Activated B cell treated with CpG ODN at 0.5 μM for 24 hours (primary cell): Measurements from ENCODE around the gene CCNK. TPM values are rescaled to one million over a fixed set of nuclear protein-coding genes. Genes with fewer than 3 reads are reported as not detected.

Source experiments
- ATAC-seq: fragments of 200-7000 bp; cut with Tn5 transposase; one replicate; pipeline ENCODE4 v1.10.0; 2021; ENCODE audit warnings: low read depth, mild to moderate bottlenecking, moderate library complexity
- CTCF ChIA-PET: fragments of 350-600 bp; sonication (Branson Sonifier 250); formaldehyde crosslinking; loops from one replicate; lab custom pipeline; 2021; ENCODE audit warnings: antibody characterized with exemption; lab: Charles Lee
- POLR2A ChIA-PET: fragments of 350-600 bp; sonication (Branson Sonifier 250); formaldehyde crosslinking; loops from one replicate; lab custom pipeline; 2021; ENCODE audit warnings: antibody characterized with exemption; lab: Charles Lee
- DNase-seq: peaks from one replicate; pipeline ENCODE4 v3.0.0; 2022
- H3K27ac Mint-ChIP-seq: one replicate; pipeline ENCODE4 v1.8.0; 2020; ENCODE audit warnings: mixed read lengths
- H3K27me3 Mint-ChIP-seq: one replicate; pipeline ENCODE4 v1.8.0; 2021; ENCODE audit warnings: mixed read lengths
- H3K36me3 Mint-ChIP-seq: one replicate; pipeline ENCODE4 v1.8.0; 2021; ENCODE audit warnings: low read depth, mixed read lengths
- H3K4me1 Mint-ChIP-seq: one replicate; pipeline ENCODE4 v1.8.0; 2021; ENCODE audit warnings: mixed read lengths
- H3K4me3 Mint-ChIP-seq: one replicate; pipeline ENCODE4 v1.8.0; 2020; ENCODE audit warnings: mild to moderate bottlenecking, mixed read lengths
- H3K9me3 Mint-ChIP-seq: one replicate; pipeline ENCODE4 v1.8.0; 2020; ENCODE audit warnings: mixed read lengths
- CTCF ChIP-seq: fragments of 200-600 bp; IDR thresholded peaks from one replicate; pipeline ENCODE4 v1.8.0; 2022; ENCODE audit warnings: antibody characterized with exemption, mild to moderate bottlenecking
- intact Hi-C: fragments of 100-400 bp; cut with micrococcal nuclease; formaldehyde crosslinking; loops from one replicate; pipeline ENCODE4 v1.15.1; 2024
- total RNA-seq: library from RNA; stranded (reverse); gene quantifications from 2 replicates; pipeline ENCODE4 v1.2.3, GENCODE V29; 2022

The CCNK gene
- total RNA-seq, 1 donor from 2014 or later = 79.2 TPM

DNA sequence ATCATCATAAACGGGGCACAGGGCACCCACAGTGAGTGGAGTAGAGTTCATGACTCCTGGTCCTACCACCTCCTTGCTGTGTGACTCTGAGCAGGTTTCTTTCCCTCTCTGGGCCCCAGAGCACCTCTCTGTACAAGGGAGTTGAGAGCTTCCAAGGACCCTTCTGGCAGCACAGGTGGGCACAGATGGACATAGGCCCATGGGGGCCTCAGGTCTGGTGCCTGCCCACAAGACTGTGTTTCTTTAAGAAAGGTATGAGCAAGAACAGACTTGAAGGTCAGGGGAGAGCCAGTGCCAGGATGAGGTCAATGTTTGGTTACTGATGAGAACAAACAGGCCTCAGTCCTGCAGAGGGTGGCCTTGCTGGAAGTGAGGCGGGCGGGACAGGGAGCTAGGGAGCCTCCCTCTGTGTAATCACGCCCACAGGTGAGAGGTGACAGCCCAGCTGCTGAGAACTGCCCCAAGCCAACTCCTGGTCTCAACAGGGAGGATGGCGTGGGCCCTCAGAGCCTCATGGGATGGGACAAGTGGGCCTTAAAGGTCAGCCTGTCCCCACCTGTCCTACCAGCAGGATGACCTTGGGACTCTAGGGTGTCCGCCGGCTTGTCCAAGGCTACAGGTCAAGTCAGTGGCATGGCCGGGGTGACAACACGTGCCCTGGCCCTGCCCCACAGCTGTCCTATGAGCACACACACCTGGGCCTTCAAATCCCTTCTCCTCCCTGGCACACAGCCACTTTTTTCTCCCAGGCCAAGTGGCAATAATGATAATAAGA is 73.7 kb downstream of the CCNK start:
- H3K9me3 Mint-ChIP-seq = peaks cover 2% of the 10 kb centered on the region
- DNase-seq = no peak
- no peak overlapping the region for H3K27ac Mint-ChIP-seq
- no peak overlapping the region for H3K4me3 Mint-ChIP-seq
- no peak for ATAC-seq
- H3K36me3 Mint-ChIP-seq = no peaks in the 10 kb centered on the region
- intact Hi-C loops = no loop called here
- TF ChIP-seq CTCF = no peak
- H3K27me3 Mint-ChIP-seq = no peaks in the 10 kb centered on the region
- ChIA-PET CTCF (no interaction called here), POLR2A (no interaction called here)
- no peaks in the 10 kb centered on the region for H3K4me1 Mint-ChIP-seq

- Mint-ChIP-seq H3K4me1 (no peaks in the 10 kb centered on the region), H3K4me3 (no peak overlapping the region), H3K27me3 (no peaks in the 10 kb centered on the region), H3K27ac (no peak overlapping the region), H3K9me3 (peaks cover 2% of the 10 kb centered on the region), H3K36me3 (no peaks in the 10 kb centered on the region)
- DNase-seq (no peak), ATAC-seq (no peak)
- ChIA-PET CTCF (no interaction called here), POLR2A (no interaction called here)
- intact Hi-C loops = no loop called here
- no peak for TF ChIP-seq CTCF
Observed at GRCh38 chr14:99556134-99556791, 75.1 kb downstream of the CCNK start.

GRCh38 chr14:99559286-99559990 is 78.2 kb downstream of the CCNK start:
- no peak for TF ChIP-seq CTCF
- ChIA-PET POLR2A (no interaction called here), CTCF (no interaction called here)
- Mint-ChIP-seq H3K4me1 (no peaks in the 10 kb centered on the region), H3K27ac (no peak overlapping the region), H3K9me3 (peaks cover 2% of the 10 kb centered on the region), H3K27me3 (peaks cover 1% of the 10 kb centered on the region), H3K36me3 (no peaks in the 10 kb centered on the region), H3K4me3 (no peak overlapping the region)
- intact Hi-C loops = no loop called here
- DNase-seq (no peak), ATAC-seq (no peak)

DNA sequence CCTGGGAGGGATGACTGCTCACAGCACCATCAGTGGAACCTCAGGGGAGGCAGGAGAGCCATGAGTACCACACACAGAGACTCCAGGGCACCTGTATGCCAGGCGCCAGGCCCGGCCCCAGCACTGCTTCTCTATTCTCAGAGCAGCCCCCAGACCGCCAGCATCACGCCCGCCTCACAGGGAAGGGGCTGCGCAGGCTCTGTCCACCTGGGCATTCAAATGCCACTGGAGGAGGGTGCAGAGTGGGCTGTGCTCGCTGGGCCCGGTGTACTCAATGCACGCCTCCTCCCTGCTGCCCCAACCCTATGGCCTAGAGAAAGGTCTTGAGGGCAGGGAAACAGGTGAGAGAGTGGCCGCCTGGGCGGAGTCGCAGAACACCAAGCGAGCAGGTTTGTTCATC is 79.2 kb downstream of the CCNK start:
- DNase-seq = no peak
- ChIA-PET POLR2A (no interaction called here), CTCF (no interaction called here)
- TF ChIP-seq CTCF = no peak
- peaks cover 1% of the 10 kb centered on the region for H3K27me3 Mint-ChIP-seq
- peaks cover 2% of the 10 kb centered on the region for H3K9me3 Mint-ChIP-seq
- intact Hi-C loops = loop anchor here (10.0 kb wide), 1 partner anchor 64 kb away; no protein-coding TSS in a partner anchor
- ATAC-seq = no peak
- H3K36me3 Mint-ChIP-seq = no peaks in the 10 kb centered on the region
- H3K27ac Mint-ChIP-seq = no peak overlapping the region
- H3K4me3 Mint-ChIP-seq = no peak overlapping the region
- H3K4me1 Mint-ChIP-seq = no peaks in the 10 kb centered on the region
